ENCODE results near the gene DCLRE1A. TPM values are rescaled to one million over a fixed set of nuclear protein-coding genes. Genes with fewer than 3 reads are reported as not detected.

The DCLRE1A gene
- total RNA-seq, 4 donors from 2014 or later = 1.9 to 4.6 (median 3.8) TPM

DNA sequence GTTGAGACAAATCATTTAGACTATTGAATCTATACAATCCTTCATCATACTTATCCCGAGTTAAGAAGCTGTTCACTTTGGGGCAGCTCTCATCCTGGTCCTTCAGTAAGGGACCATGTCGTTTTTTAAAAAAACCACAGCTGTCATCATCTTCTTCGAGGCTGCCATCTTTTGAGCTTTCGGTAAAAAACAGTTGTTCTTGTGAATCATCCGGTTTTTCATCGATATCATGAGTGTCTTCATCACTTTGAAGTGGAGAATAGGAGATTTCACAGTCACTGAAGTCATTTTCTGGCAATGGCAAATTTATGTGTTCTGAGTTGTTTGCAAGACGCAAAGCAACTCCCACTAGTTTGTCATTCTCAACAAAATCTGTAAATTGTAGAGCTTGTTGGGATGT lies 3.9 kb downstream of the DCLRE1A start:
- Histone ChIP-seq H3K36me3 (no peaks in the 10 kb centered on the region), H3K4me3 (no peak overlapping the region), H3K27me3 (no peaks in the 10 kb centered on the region), H3K9me3 (no peaks in the 10 kb centered on the region), H3K27ac (no peak overlapping the region), H3K4me1 (peaks cover 10 to 29% (median 10%) of the 10 kb centered on the region in 4 donors)
- WGBS, 2 donors (ENCODE audit: low coverage in 1 of 2) = 89 to 94% methylated on average over 6 to 7 of the region's 7 CpGs
- in situ Hi-C loops (cut with MboI; ENCODE audit: low pct_ligation_motif_present in 1 of 4, low pct_unique_long_range_greater_than_20kb in 1 of 4, low sequenced_read_pairs in 3 of 4) (no loop called here), intact Hi-C loops (cut with DNase I; ENCODE audit: low total_unique reads) (no loop called here)
- no peak for TF ChIP-seq POLR2A (IDR thresholded peaks at IDR 0.05)
- no peak for TF ChIP-seq POLR2AphosphoS5 (IDR thresholded peaks at IDR 0.05)
- no peak for TF ChIP-seq EP300 (IDR thresholded peaks at IDR 0.05; ENCODE audit: low read depth)
- no peak for TF ChIP-seq CTCF (IDR thresholded peaks at IDR 0.05)
- no peak for DNase-seq

- 90 to 91% methylated on average over 3 to 5 of the region's 5 CpGs for WGBS, 2 donors (ENCODE audit: low coverage in 1 of 2)
These were observed 4.6 kb downstream of the DCLRE1A start for GRCh38 chr10:113849140-113849803.

DNA sequence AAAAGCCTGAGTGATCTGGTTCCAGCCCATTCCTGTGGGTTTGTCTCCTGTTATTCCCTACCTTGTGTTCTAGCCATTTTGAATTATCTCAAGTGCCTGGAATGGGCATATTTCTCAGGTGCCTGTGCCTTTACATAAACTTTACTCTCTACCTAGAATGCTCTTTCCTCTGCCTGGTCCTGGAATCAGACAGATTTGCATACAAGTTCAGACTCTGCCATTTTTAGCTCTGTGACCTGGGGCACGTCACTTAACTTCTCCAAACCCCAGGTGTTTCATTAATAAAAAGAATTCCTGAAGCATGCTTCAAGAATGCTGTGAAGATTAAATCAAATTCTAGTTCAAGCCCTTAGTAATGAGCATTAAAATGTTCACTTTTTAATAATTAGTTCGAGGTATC lies 7.8 kb downstream of the DCLRE1A start:
- TF ChIP-seq POLR2A (IDR thresholded peaks at IDR 0.05) = no peak
- no peak for TF ChIP-seq CTCF (IDR thresholded peaks at IDR 0.05)
- TF ChIP-seq EP300 (IDR thresholded peaks at IDR 0.05; ENCODE audit: low read depth) = no peak
- no peak for TF ChIP-seq POLR2AphosphoS5 (IDR thresholded peaks at IDR 0.05)
- intact Hi-C loops (cut with DNase I; ENCODE audit: low total_unique reads) = no loop called here
- DNase-seq = no peak
- in situ Hi-C loops (cut with MboI; ENCODE audit: low pct_ligation_motif_present in 1 of 4, low pct_unique_long_range_greater_than_20kb in 1 of 4, low sequenced_read_pairs in 3 of 4) = no loop called here
- Histone ChIP-seq H3K27me3 (no peaks in the 10 kb centered on the region), H3K4me1 (peaks cover 0 to 3% (median 0%) of the 10 kb centered on the region in 4 donors), H3K36me3 (peaks cover 0 to 5% (median 0%) of the 10 kb centered on the region in 4 donors), H3K27ac (no peak overlapping the region), H3K9me3 (no peaks in the 10 kb centered on the region), H3K4me3 (no peak overlapping the region)
- 74 to 94% methylated on average over 2 of the region's 2 CpGs for WGBS, 2 donors (ENCODE audit: low coverage in 1 of 2)

More at GRCh38 chr10:113849140-113849803, 4.6 kb downstream of the DCLRE1A start:
- H3K36me3 ChIP-seq = no peaks in the 10 kb centered on the region
- no peaks in the 10 kb centered on the region for H3K27me3 ChIP-seq
- in situ Hi-C loops (cut with MboI; ENCODE audit: low pct_ligation_motif_present in 1 of 4, low pct_unique_long_range_greater_than_20kb in 1 of 4, low sequenced_read_pairs in 3 of 4) = no loop called here
- peaks cover 10 to 29% (median 10%) of the 10 kb centered on the region in 4 donors for H3K4me1 ChIP-seq
- no peak for DNase-seq
- H3K27ac ChIP-seq = no peak overlapping the region
- TF ChIP-seq CTCF (IDR thresholded peaks at IDR 0.05) (no peak), POLR2AphosphoS5 (IDR thresholded peaks at IDR 0.05) (no peak), POLR2A (IDR thresholded peaks at IDR 0.05) (no peak), EP300 (IDR thresholded peaks at IDR 0.05; ENCODE audit: low read depth) (no peak)
- no peak overlapping the region for H3K4me3 ChIP-seq
- intact Hi-C loops (cut with DNase I; ENCODE audit: low total_unique reads) = no loop called here
- H3K9me3 ChIP-seq = no peaks in the 10 kb centered on the region

- TF ChIP-seq CTCF (IDR thresholded peaks at IDR 0.05) (no peak), EP300 (IDR thresholded peaks at IDR 0.05; ENCODE audit: low read depth) (no peak), POLR2A (IDR thresholded peaks at IDR 0.05) (no peak), POLR2AphosphoS5 (IDR thresholded peaks at IDR 0.05) (no peak)
- DNase-seq = no peak
- H3K4me3 ChIP-seq = no peak overlapping the region
- no peaks in the 10 kb centered on the region for H3K27me3 ChIP-seq
- intact Hi-C loops (cut with DNase I; ENCODE audit: low total_unique reads) = no loop called here
- WGBS, 2 donors (ENCODE audit: low coverage in 1 of 2) = 62 to 90% methylated on average over 5 to 6 of the region's 6 CpGs
- H3K9me3 ChIP-seq = no peaks in the 10 kb centered on the region
- peaks cover 0 to 5% (median 0%) of the 10 kb centered on the region in 4 donors for H3K36me3 ChIP-seq
- no peak overlapping the region for H3K27ac ChIP-seq
- in situ Hi-C loops (cut with MboI; ENCODE audit: low pct_ligation_motif_present in 1 of 4, low pct_unique_long_range_greater_than_20kb in 1 of 4, low sequenced_read_pairs in 3 of 4) = no loop called here
- no peaks in the 10 kb centered on the region for H3K4me1 ChIP-seq
These were observed 9.9 kb downstream of the DCLRE1A start for GRCh38 chr10:113843972-113844485.
